Endothelial cell of umbilical vein (primary cell): ENCODE results near the gene SPTLC2. TPM values are rescaled to one million over a fixed set of nuclear protein-coding genes. Genes with fewer than 3 reads are reported as not detected.

ENCODE experiments used
- BruUV-seq: library from RNA; stranded (reverse); fragments of 400-500 nt; replicated peaks from 2 replicates; lab custom pipeline; 2021; lab: Mats Ljungman, UMichigan
- CTCF ChIA-PET: fragments of 300-600, 350-600 bp; sonication (Branson Sonifier 250); formaldehyde crosslinking; loops from one replicate; lab custom pipeline; 2021; ENCODE audit warnings: antibody characterized with exemption, inconsistent platforms; lab: Charles Lee
- POLR2A ChIA-PET: fragments of 300-600, 350-600 bp; sonication (Branson Sonifier 250); formaldehyde crosslinking; loops from one replicate; lab custom pipeline; 2021; ENCODE audit warnings: antibody characterized with exemption, inconsistent platforms; lab: Charles Lee
- DNase-seq: peaks from one replicate; pipeline ENCODE4 v3.0.0-alpha.2; 2011; ENCODE audit warnings: low read depth, low spot score
- FAIRE-seq: peaks from 2 replicates; lab custom pipeline; 2011; peaks lifted over from hg19 to GRCh38; lab: Jason Lieb, UNC
- H2AFZ ChIP-seq: 2 replicates; pipeline ENCODE4 v1.6.0; 2012; ENCODE audit warnings: low read depth, low read length, control low read depth, inconsistent platforms
- H3K27ac ChIP-seq: 2 replicates; pipeline ENCODE4 v1.5.1; 2011; ENCODE audit warnings: low read depth, mild to moderate bottlenecking, control low read depth, low read length, moderate library complexity; ENCODE audit not compliant: insufficient read depth
- H3K27me3 ChIP-seq, 2 experiments: 2 replicates each; pipeline versions ENCODE4 v1.6.0 to v1.6.1; 2011; ENCODE audit warnings: low read length in 2 of 2, mixed read lengths in 1 of 2; ENCODE audit not compliant: control insufficient read depth in 2 of 2, insufficient read depth in 2 of 2
- H3K36me3 ChIP-seq, 2 experiments: 2 replicates in 1 of 2; 3 replicates in 1 of 2; pipeline ENCODE4 v1.5.1; 2011; ENCODE audit warnings: low read length in 2 of 2, mild to moderate bottlenecking in 1 of 2, moderate library complexity in 1 of 2; ENCODE audit not compliant: control insufficient read depth in 2 of 2, insufficient read depth in 2 of 2; ENCODE audit errors: extremely low read depth in 1 of 2
- H3K4me1 ChIP-seq: 3 replicates; pipeline ENCODE4 v1.5.1; 2011; ENCODE audit warnings: mild to moderate bottlenecking, low read length; ENCODE audit not compliant: control insufficient read depth, insufficient read depth; ENCODE audit errors: extremely low read depth
- H3K4me2 ChIP-seq: 2 replicates; pipeline ENCODE4 v1.6.1; 2011; ENCODE audit warnings: low read length, control low read depth, mixed read lengths; ENCODE audit not compliant: insufficient read depth
- H3K4me3 ChIP-seq, 3 experiments: fragments of 200-600 bp in 1 of 3; sonication (generic), shearing (Covaris generic) in 1 of 3; replicated peaks in 1 of 3; 2 replicates each; pipeline ENCODE4 v1.5.1; 2011 to 2016; ENCODE audit warnings: control low read depth in 3 of 3, low read length in 3 of 3, mild to moderate bottlenecking in 2 of 3, inconsistent platforms in 1 of 3, low read depth in 1 of 3, moderate library complexity in 1 of 3; ENCODE audit not compliant: insufficient read depth in 1 of 3
- H3K79me2 ChIP-seq: 2 replicates; pipeline ENCODE4 v1.6.0; 2012; ENCODE audit warnings: low read length, inconsistent platforms; ENCODE audit not compliant: control insufficient read depth, insufficient read depth
- H3K9ac ChIP-seq: replicated peaks from 2 replicates; pipeline ENCODE3; 2011; ENCODE audit warnings: low read length, control low read depth; ENCODE audit not compliant: insufficient read depth; ENCODE audit errors: extremely low read depth
- H3K9me1 ChIP-seq: replicated peaks from 3 replicates; pipeline ENCODE4 v1.6.0; 2011; ENCODE audit warnings: mild to moderate bottlenecking, low read length; ENCODE audit not compliant: control insufficient read depth, insufficient read depth; ENCODE audit errors: extremely low read depth
- H3K9me3 ChIP-seq: replicated peaks from 2 replicates; pipeline ENCODE4 v1.5.1; 2012; ENCODE audit warnings: low read length, inconsistent platforms; ENCODE audit not compliant: control insufficient read depth, insufficient read depth
- H4K20me1 ChIP-seq: replicated peaks from 2 replicates; pipeline ENCODE3; 2011; ENCODE audit warnings: mild to moderate bottlenecking, low read length; ENCODE audit not compliant: control insufficient read depth, insufficient read depth; ENCODE audit errors: extremely low read depth
- EZH2 ChIP-seq: IDR thresholded peaks from 2 replicates; pipeline ENCODE4 v1.6.1; 2012; ENCODE audit warnings: borderline replicate concordance, low read depth, mild to moderate bottlenecking, moderate library complexity, low read length, inconsistent platforms; ENCODE audit not compliant: severe bottlenecking
- FOS ChIP-seq: IDR thresholded peaks from 2 replicates; pipeline ENCODE4 v1.6.1; 2011; ENCODE audit warnings: mild to moderate bottlenecking, low read length, moderate library complexity, borderline replicate concordance; ENCODE audit not compliant: insufficient read depth
- GATA2 ChIP-seq: IDR thresholded peaks from 2 replicates; pipeline ENCODE4 v1.7.0; 2011; ENCODE audit warnings: low read depth, mild to moderate bottlenecking, moderate library complexity, mixed read lengths, low read length; ENCODE audit not compliant: insufficient read length, insufficient read depth
- JUN ChIP-seq: IDR thresholded peaks from 2 replicates; pipeline ENCODE4 v1.6.1; 2011; ENCODE audit warnings: borderline replicate concordance, low read depth; ENCODE audit not compliant: insufficient read length, insufficient read depth
- MYC ChIP-seq: IDR thresholded peaks from one replicate; pipeline ENCODE4 v1.6.1; 2011; ENCODE audit warnings: mild to moderate bottlenecking, low read depth, low read length
- POLR2A ChIP-seq: IDR thresholded peaks from 2 replicates; pipeline ENCODE4 v1.6.1; 2012; ENCODE audit warnings: low read depth, mild to moderate bottlenecking, control low read depth, low read length
- POLR2AphosphoS5 ChIP-seq: IDR thresholded peaks from 2 replicates; pipeline ENCODE4 v1.6.1; 2012; ENCODE audit warnings: low read depth, mild to moderate bottlenecking, control low read depth, low read length, moderate library complexity; ENCODE audit not compliant: insufficient read depth
- dilution Hi-C: fragments of 300-500 bp; cut with MboI; formaldehyde crosslinking; loops from one replicate; pipeline ENCODE4 v1.15.0; 2019; ENCODE audit warnings: low sequenced_read_pairs; ENCODE audit not compliant: extremely low pct_ligation_motif_present
- intact Hi-C: fragments of 100-400 bp; cut with micrococcal nuclease; formaldehyde crosslinking; loops from one replicate; pipeline ENCODE4 v1.10.0; 2022
- polyA plus RNA-seq, 4 experiments: library from polyadenylated mRNA; depleted of rRNA in 3 of 4; stranded (reverse) in 3 of 4; unstranded in 1 of 4; fragments of >200 nt; gene quantifications; 2 replicates each; pipeline versions ENCODE4 v1.2.1 to v1.2.3, GENCODE V29; 2011 to 2012; ENCODE audit warnings: missing spikeins in 1 of 4
- total RNA-seq: library from RNA; stranded (reverse); gene quantifications from 2 replicates; pipeline ENCODE4 v1.2.3, GENCODE V29; 2021
- TF ChIP-seq, protein P1 (sequence below), 2 donors: IDR thresholded peaks; 1 replicate in 1 of 2; 2 replicates in 1 of 2; pipeline ENCODE4 v1.5.1; 2011; ENCODE audit warnings: low read length in 2 of 2, mild to moderate bottlenecking in 2 of 2, moderate library complexity in 2 of 2, control low read depth in 1 of 2, inconsistent platforms in 1 of 2, low read depth in 1 of 2; ENCODE audit not compliant: insufficient read depth in 1 of 2; ENCODE audit errors: extremely low read depth in 1 of 2
- TF ChIP-seq, protein P2 (sequence below): IDR thresholded peaks from 2 replicates; pipeline ENCODE4 v1.6.1; 2011; ENCODE audit not compliant: insufficient read depth, insufficient read length

The SPTLC2 gene
- total and polyA plus RNA-seq, 2 donors (not counting 3 experiments of a cell fraction or from before 2014, with no cell fraction given) = 19.1 to 71.3 TPM

DNA sequence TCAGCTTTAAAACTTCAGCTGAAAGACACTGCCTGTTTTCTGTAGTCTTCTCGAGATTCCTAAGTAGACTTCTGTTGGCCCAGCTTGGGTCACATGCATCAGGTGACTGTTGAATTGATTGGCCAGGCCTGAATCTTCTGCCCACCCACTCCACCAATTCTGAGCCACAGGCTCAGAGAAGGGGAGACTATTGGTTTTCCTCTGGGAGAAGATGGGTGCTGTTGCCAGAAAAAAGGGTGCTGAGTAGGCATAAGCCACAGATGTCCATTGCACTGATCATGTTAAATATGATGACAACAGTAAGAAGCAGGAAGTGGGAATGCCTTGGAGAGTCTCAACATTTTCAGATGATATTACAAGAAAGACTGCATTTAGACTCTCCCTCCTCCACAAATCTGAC is 6.8 kb upstream of the SPTLC2 start:
- Histone ChIP-seq H3K4me2 (no peak overlapping the region), H3K79me2 (no peaks in the 10 kb centered on the region), H3K4me1 (no peaks in the 10 kb centered on the region), H2AFZ (no peak overlapping the region), H3K27me3 (peaks cover 5 to 9% of the 10 kb centered on the region in 2 experiments), H3K9me3 (no peaks in the 10 kb centered on the region), H4K20me1 (no peaks in the 10 kb centered on the region), H3K9ac (no peak overlapping the region), H3K27ac (no peak overlapping the region), H3K9me1 (no peaks in the 10 kb centered on the region), H3K4me3 (no peak overlapping the region), H3K36me3 (no peaks in the 10 kb centered on the region)
- intact Hi-C loops = no loop called here
- ChIA-PET POLR2A (no interaction called here), CTCF (interaction anchor here (1.1 kb wide), 1 partner anchor 11 kb away, joined by 3 read pairs; no protein-coding TSS in a partner anchor)
- TF ChIP-seq JUN = no peak
- TF ChIP-seq MYC = no peak
- TF ChIP-seq POLR2AphosphoS5 = no peak
- TF ChIP-seq FOS = no peak
- TF ChIP-seq EZH2 = no peak
- TF ChIP-seq, protein P1, sequence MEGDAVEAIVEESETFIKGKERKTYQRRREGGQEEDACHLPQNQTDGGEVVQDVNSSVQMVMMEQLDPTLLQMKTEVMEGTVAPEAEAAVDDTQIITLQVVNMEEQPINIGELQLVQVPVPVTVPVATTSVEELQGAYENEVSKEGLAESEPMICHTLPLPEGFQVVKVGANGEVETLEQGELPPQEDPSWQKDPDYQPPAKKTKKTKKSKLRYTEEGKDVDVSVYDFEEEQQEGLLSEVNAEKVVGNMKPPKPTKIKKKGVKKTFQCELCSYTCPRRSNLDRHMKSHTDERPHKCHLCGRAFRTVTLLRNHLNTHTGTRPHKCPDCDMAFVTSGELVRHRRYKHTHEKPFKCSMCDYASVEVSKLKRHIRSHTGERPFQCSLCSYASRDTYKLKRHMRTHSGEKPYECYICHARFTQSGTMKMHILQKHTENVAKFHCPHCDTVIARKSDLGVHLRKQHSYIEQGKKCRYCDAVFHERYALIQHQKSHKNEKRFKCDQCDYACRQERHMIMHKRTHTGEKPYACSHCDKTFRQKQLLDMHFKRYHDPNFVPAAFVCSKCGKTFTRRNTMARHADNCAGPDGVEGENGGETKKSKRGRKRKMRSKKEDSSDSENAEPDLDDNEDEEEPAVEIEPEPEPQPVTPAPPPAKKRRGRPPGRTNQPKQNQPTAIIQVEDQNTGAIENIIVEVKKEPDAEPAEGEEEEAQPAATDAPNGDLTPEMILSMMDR (IDR thresholded peaks at IDR 0.05; ENCODE audit: extremely low read depth in 1 of 2, insufficient read depth in 1 of 2, low read depth in 1 of 2, low read length in 2 of 2) = no peak
- no peak for TF ChIP-seq POLR2A
- TF ChIP-seq GATA2 = no peak
- TF ChIP-seq, protein P2, sequence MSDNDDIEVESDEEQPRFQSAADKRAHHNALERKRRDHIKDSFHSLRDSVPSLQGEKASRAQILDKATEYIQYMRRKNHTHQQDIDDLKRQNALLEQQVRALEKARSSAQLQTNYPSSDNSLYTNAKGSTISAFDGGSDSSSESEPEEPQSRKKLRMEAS = no peak
- no TSS peak for BruUV-seq
- dilution Hi-C loops = no loop called here
- DNase-seq (no peak), FAIRE-seq (no peak)
